Loucy (cell line): ENCODE measurements around the gene ACTR1A.

Experiments used
- EZH2phosphoT487 ChIP-seq: fragments of 200-600 bp; IDR thresholded peaks from 2 replicates; pipeline ENCODE4 v1.6.1; 2018; ENCODE audit warnings: antibody characterized with exemption, mild to moderate bottlenecking, moderate library complexity, borderline replicate concordance
- TF ChIP-seq, protein P1 (sequence below): fragments of 200-600 bp; sonication (generic); conservative IDR thresholded peaks from 2 replicates; pipeline ENCODE4 v1.5.1; 2014; ENCODE audit warnings: mild to moderate bottlenecking, antibody characterized with exemption, low read length

DNA sequence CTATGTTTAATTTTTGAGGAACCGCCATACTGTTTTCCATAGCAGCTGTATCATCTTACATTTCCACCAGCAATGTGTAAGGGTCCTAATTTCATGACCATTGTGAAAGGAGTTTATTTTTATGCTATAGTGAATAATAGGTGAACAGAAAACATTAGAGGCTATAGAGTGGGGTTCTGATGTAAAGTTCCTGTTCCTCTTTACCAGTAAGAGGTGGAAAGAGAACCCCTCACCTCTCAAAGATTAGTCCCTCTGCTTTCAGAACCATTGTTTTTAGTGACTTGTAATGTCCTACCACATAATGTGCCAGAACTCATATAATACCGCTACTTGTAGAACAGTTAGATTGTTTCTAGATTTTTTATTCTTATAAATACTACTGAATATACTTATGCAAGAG, 35.4 kb upstream of the ACTR1A start:
- TF ChIP-seq, protein P1, sequence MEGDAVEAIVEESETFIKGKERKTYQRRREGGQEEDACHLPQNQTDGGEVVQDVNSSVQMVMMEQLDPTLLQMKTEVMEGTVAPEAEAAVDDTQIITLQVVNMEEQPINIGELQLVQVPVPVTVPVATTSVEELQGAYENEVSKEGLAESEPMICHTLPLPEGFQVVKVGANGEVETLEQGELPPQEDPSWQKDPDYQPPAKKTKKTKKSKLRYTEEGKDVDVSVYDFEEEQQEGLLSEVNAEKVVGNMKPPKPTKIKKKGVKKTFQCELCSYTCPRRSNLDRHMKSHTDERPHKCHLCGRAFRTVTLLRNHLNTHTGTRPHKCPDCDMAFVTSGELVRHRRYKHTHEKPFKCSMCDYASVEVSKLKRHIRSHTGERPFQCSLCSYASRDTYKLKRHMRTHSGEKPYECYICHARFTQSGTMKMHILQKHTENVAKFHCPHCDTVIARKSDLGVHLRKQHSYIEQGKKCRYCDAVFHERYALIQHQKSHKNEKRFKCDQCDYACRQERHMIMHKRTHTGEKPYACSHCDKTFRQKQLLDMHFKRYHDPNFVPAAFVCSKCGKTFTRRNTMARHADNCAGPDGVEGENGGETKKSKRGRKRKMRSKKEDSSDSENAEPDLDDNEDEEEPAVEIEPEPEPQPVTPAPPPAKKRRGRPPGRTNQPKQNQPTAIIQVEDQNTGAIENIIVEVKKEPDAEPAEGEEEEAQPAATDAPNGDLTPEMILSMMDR = no peak
- no peak for TF ChIP-seq EZH2phosphoT487
